Fibroblast of villous mesenchyme (primary cell): ENCODE results near the gene KCNQ1OT1. TPM values are rescaled to one million over a fixed set of nuclear protein-coding genes. Genes with fewer than 3 reads are reported as not detected.

Experiments
- DNase-seq: peaks from one replicate; pipeline ENCODE4 v3.0.0-alpha.2; 2010; ENCODE audit warnings: low read depth
- H3K4me3 ChIP-seq: 2 replicates; pipeline ENCODE4 v1.5.1; 2011; ENCODE audit warnings: low read depth, mild to moderate bottlenecking, low read length
- CTCF ChIP-seq: IDR thresholded peaks from 2 replicates; pipeline ENCODE4 v1.5.1; 2012; ENCODE audit warnings: low read depth, mild to moderate bottlenecking, low read length; ENCODE audit not compliant: insufficient read depth
- total RNA-seq: library from RNA; depleted of rRNA; stranded (reverse); fragments of >200 nt; gene quantifications from 2 replicates; pipeline ENCODE4 v1.2.3, GENCODE V29; 2012

KCNQ1OT1 gene
- total RNA-seq, 1 donor: 6.0 TPM

GRCh38 chr11:2731130-2732125 lies 31.6 kb upstream of the KCNQ1OT1 start:
- DNase-seq: no peak
- no peak overlapping the region for H3K4me3 ChIP-seq
- no peak for TF ChIP-seq CTCF

DNA sequence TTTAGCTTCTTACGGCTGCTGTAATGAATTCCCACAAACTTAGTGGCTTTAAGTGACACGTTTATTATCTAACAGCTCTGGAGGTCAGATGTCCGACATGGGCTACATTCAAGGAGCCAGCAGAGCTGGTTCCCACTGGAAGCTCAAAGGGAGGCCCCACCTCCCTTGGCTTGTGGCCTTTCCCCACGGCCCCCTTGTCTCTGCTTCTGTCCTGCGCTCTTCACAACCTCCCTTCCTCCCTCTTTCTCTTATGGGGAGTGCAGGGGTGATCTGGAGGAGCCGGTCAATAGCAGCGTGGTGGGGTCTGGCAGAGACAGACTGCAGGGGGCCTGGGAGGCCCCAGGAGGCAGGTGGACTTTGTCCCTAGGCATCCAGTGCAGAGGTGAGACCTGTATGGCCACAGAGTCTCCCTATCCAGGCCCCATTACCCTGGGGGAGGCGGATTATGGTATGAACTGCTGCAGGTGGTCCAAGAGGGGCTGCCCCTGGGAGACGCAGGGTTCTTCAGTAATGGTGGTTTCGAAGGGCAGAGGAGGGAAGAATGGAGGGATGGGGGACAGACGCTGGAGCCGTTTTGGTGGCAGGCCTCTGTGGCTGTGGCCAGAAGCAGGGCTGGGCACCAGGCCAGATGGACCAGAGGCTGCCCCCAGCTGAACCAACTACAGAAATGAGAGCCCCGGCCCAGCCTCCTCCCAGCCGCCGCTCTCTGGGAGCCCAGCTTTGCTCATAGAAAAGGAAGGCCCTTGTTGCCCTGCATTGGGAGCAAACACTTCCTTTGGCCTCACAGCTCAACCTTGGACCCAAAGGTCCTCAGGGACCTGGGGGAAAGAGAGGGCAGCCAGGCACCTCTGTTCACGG lies 30.7 kb upstream of the KCNQ1OT1 start:
- H3K4me3 ChIP-seq: no peak overlapping the region
- TF ChIP-seq CTCF: no peak
- DNase-seq: no peak

- DNase-seq: no peak
- TF ChIP-seq CTCF: no peak
- H3K4me3 ChIP-seq: no peak overlapping the region
Measured at GRCh38 chr11:2729841-2730240, 30.0 kb upstream of the KCNQ1OT1 start.

DNA sequence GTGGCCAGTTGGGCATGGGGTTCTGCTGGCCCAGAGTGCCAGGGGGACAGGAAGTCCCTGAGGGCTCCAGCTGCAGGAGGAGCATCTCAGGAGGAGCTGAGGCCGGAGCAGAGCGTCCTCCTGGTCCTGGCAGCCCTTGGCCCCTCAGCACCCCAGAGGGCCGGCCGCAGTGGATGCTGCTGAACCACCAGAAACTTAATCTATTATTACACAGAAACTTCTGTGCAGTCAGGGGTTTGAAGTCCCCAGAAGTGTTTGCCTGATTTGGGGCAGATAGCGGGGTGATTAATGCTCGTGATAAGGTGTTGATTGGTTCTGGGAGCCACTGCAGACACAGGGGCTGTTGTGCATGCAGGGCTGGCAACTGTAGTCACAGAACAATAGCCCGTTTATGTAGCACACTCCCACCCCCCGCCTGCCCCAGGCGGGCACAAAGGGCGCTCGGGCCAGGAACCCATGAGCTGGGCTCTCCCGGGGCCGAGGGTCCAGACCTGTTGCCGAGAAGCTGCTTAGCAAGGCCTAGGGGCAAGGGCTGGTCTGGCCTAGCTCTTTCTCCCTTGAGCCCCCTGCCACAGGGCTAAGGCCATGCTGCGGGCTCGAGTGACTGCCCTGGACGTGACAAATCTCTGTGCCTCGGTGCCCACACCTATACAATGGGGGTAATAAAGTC lies 29.0 kb upstream of the KCNQ1OT1 start:
- no peak for DNase-seq
- no peak overlapping the region for H3K4me3 ChIP-seq

DNA sequence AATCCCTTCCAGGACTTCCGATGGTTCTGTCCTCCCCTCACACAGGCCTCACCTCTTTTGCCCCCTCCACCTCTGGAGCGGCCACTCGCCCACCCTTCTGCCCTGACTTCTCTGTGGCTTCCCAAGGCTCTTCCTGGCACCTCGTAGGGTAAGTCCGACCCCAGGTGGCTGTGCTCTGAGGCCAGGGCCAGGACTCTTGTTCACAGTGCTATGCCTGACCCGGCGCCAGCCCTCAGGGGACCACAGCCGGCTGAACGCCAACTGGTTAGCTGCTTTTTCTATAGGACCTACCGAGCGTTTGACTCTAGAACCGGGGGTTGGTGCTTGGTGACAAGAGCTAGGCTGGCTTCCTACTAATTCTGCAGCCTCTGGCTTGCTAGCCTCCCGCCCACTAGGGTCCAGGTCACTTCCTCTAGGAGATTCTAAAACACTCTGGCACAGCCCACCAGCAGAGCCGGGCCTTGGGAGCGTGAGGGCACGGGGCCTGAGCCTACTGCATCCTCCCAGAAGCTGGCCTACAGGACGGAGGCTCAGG lies 28.4 kb upstream of the KCNQ1OT1 start:
- H3K4me3 ChIP-seq: no peak overlapping the region
- no peak for DNase-seq
- TF ChIP-seq CTCF: no peak

More for the DNA sequence above, 29.0 kb upstream of the KCNQ1OT1 start:
- no peak for TF ChIP-seq CTCF

- peak; percentile 10 for DNase-seq
- no peak overlapping the region for H3K4me3 ChIP-seq
- no peak for TF ChIP-seq CTCF
Measured at GRCh38 chr11:2726964-2727363, 27.2 kb upstream of the KCNQ1OT1 start.
